Peyer's patch (tissue), 4 donors: ENCODE data around the gene PLCL2. TPM values are rescaled to one million over a fixed set of nuclear protein-coding genes. Genes with fewer than 3 reads are reported as not detected.

Source experiments
- DNase-seq, 3 donors: peaks; one replicate each; pipeline ENCODE4 v3.0.0-alpha.2; 2017 to 2019
- H3K27ac ChIP-seq, 4 donors: fragments of 200-600 bp; sonication (generic); one replicate each; pipeline ENCODE4 v1.5.1; 2016 to 2019
- H3K27me3 ChIP-seq, 2 donors: fragments of 200-600 bp; sonication (generic); one replicate each; pipeline ENCODE4 v1.5.1; 2019
- H3K36me3 ChIP-seq, 3 donors: fragments of 200-600 bp; sonication (generic); one replicate each; pipeline ENCODE4 v1.5.1; 2016 to 2019
- H3K4me1 ChIP-seq, 4 donors: fragments of 200-600 bp; sonication (generic); one replicate each; pipeline ENCODE4 v1.5.1; 2016 to 2019
- H3K4me3 ChIP-seq, 4 donors: fragments of 200-600 bp; sonication (generic); 1 replicate in 3 of 4; 2 replicates in 1 of 4; pipeline ENCODE4 v1.5.1; 2016 to 2019; ENCODE audit warnings: mild to moderate bottlenecking in 1 of 4
- H3K9me3 ChIP-seq, 4 donors: fragments of 200-600 bp; sonication (generic); one replicate each; pipeline ENCODE4 v1.5.1; 2016 to 2019; ENCODE audit warnings: mild to moderate bottlenecking in 1 of 4
- CTCF ChIP-seq, 6 experiments: fragments of 450-650 bp in 4 of 6; fragments of 200-600 bp in 2 of 6; sonication (generic) in 1 of 6; IDR thresholded peaks; one replicate each; pipeline ENCODE4 v1.5.1; 2017 to 2019; ENCODE audit warnings: antibody characterized with exemption in 6 of 6, mild to moderate bottlenecking in 3 of 6, moderate library complexity in 1 of 6
- POLR2A ChIP-seq, 2 donors: fragments of 450-650 bp; IDR thresholded peaks; one replicate each; pipeline ENCODE4 v1.5.1; 2017; ENCODE audit warnings: antibody characterized with exemption in 2 of 2, mild to moderate bottlenecking in 2 of 2, moderate library complexity in 2 of 2
- total RNA-seq, 4 donors: library from RNA; depleted of rRNA; stranded (reverse); fragments of >200 nt; gene quantifications; one replicate each; pipeline ENCODE4 v1.1.0, GENCODE V29; 2016

PLCL2 gene
- total RNA-seq, 4 donors from 2014 or later: 21.8 to 39.6 (median 25.4) TPM

GRCh38 chr3:16855497-16855896 lies 29.3 kb upstream of the PLCL2 start:
- Histone ChIP-seq H3K9me3 (no peaks in the 10 kb centered on the region), H3K36me3 (no peaks in the 10 kb centered on the region), H3K27ac (no peak overlapping the region), H3K4me3 (no peak overlapping the region), H3K27me3 (no peaks in the 10 kb centered on the region), H3K4me1 (no peaks in the 10 kb centered on the region)
- no peak for DNase-seq
- TF ChIP-seq POLR2A (IDR thresholded peaks at IDR 0.05) (no peak), CTCF (IDR thresholded peaks at IDR 0.05) (no peak)

GRCh38 chr3:16860234-16860633 lies 24.5 kb upstream of the PLCL2 start:
- Histone ChIP-seq H3K27me3 (no peaks in the 10 kb centered on the region), H3K4me3 (no peak overlapping the region), H3K36me3 (no peaks in the 10 kb centered on the region), H3K4me1 (no peaks in the 10 kb centered on the region), H3K9me3 (no peaks in the 10 kb centered on the region), H3K27ac (no peak overlapping the region)
- TF ChIP-seq POLR2A (IDR thresholded peaks at IDR 0.05) (no peak), CTCF (IDR thresholded peaks at IDR 0.05) (no peak)
- no peak for DNase-seq

GRCh38 chr3:16861432-16861831 lies 23.3 kb upstream of the PLCL2 start:
- DNase-seq: no peak
- Histone ChIP-seq H3K4me1 (no peaks in the 10 kb centered on the region), H3K27ac (no peak overlapping the region), H3K36me3 (no peaks in the 10 kb centered on the region), H3K9me3 (no peaks in the 10 kb centered on the region), H3K27me3 (no peaks in the 10 kb centered on the region), H3K4me3 (no peak overlapping the region)
- TF ChIP-seq POLR2A (IDR thresholded peaks at IDR 0.05) (no peak), CTCF (IDR thresholded peaks at IDR 0.05) (no peak)

GRCh38 chr3:16864610-16865313 lies 20.0 kb upstream of the PLCL2 start:
- Histone ChIP-seq H3K4me1 (no peaks in the 10 kb centered on the region), H3K27ac (no peak overlapping the region), H3K27me3 (no peaks in the 10 kb centered on the region), H3K9me3 (no peaks in the 10 kb centered on the region), H3K4me3 (no peak overlapping the region), H3K36me3 (no peaks in the 10 kb centered on the region)
- TF ChIP-seq CTCF (IDR thresholded peaks at IDR 0.05) (no peak), POLR2A (IDR thresholded peaks at IDR 0.05) (no peak)
- no peak for DNase-seq

- TF ChIP-seq CTCF (IDR thresholded peaks at IDR 0.05): no peak
- no peak for TF ChIP-seq POLR2A (IDR thresholded peaks at IDR 0.05)
- no peak overlapping the region for H3K4me3 ChIP-seq
- no peaks in the 10 kb centered on the region for H3K36me3 ChIP-seq
- no peaks in the 10 kb centered on the region for H3K9me3 ChIP-seq
- DNase-seq: no peak
- no peaks in the 10 kb centered on the region for H3K27me3 ChIP-seq
- no peak overlapping the region for H3K27ac ChIP-seq
- H3K4me1 ChIP-seq: no peaks in the 10 kb centered on the region
Measured at GRCh38 chr3:16865335-16865734, 19.4 kb upstream of the PLCL2 start.

GRCh38 chr3:16866571-16866970 lies 18.2 kb upstream of the PLCL2 start:
- no peak for TF ChIP-seq POLR2A (IDR thresholded peaks at IDR 0.05)
- no peak for TF ChIP-seq CTCF (IDR thresholded peaks at IDR 0.05)
- Histone ChIP-seq H3K27ac (no peak overlapping the region), H3K27me3 (no peaks in the 10 kb centered on the region), H3K4me3 (no peak overlapping the region), H3K36me3 (no peaks in the 10 kb centered on the region), H3K4me1 (no peaks in the 10 kb centered on the region), H3K9me3 (no peaks in the 10 kb centered on the region)
- DNase-seq: no peak
